GM19438 (cell line): ENCODE results near the gene SP3.

Source experiments
- ATAC-seq: cut with Tn5 transposase; IDR thresholded peaks from one replicate; pipeline ENCODE4 v1.9.1; 2021; ENCODE audit warnings: low read depth; ENCODE audit not compliant: unreplicated experiment

Gene SP3

GRCh38 chr2:173862612-173863217 lies 102.5 kb downstream of the SP3 start:
- ATAC-seq: no peak

- no peak for ATAC-seq
These were observed 104.6 kb downstream of the SP3 start for GRCh38 chr2:173860566-173860965.

- no peak for ATAC-seq
These were observed 105.1 kb downstream of the SP3 start for GRCh38 chr2:173860082-173860481.

DNA sequence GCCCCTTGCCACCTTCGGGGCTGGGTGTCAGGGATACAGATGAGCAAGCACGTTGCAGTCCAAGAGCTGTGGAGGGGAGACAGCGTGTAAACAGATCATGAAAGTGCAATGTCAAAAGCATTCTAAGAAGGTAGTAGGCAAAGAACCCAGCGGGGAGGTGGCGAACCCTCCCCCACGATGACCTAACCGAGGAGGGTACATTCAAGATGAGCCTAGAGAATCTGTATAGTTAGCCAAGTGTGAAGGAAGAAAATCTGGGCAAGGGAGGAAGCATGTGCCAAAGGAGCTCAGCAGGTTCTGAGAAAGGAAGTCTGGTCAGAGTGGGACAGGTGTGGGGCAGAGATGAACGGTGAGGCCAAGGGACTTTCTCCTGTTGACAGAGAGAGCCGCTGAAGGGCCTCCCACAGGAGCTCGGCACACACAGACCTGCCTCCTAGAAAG lies 106.9 kb downstream of the SP3 start:
- no peak for ATAC-seq
